Mesendoderm (in vitro differentiated cells): Measurements from ENCODE around the gene KRT6A.

Source experiments
- DNase-seq: peaks from one replicate; pipeline ENCODE4 v3.0.0; 2013
- H2AK5ac ChIP-seq: 2 replicates; pipeline ENCODE4 v1.6.1; 2013; ENCODE audit warnings: low read length, inconsistent platforms
- H2BK120ac ChIP-seq: 2 replicates; pipeline ENCODE4 v1.6.1; 2013; ENCODE audit warnings: low read depth, mild to moderate bottlenecking, low read length, moderate library complexity, mixed read lengths
- H2BK15ac ChIP-seq: replicated peaks from 2 replicates; pipeline ENCODE4 v1.6.1; 2013; ENCODE audit warnings: low read depth, mild to moderate bottlenecking, moderate library complexity
- H2BK5ac ChIP-seq: 2 replicates; pipeline ENCODE4 v1.6.1; 2013; ENCODE audit warnings: low read length, inconsistent platforms
- H3K18ac ChIP-seq: 2 replicates; pipeline ENCODE4 v1.6.1; 2013; ENCODE audit warnings: mild to moderate bottlenecking, low read length, mixed read lengths
- H3K23ac ChIP-seq: one replicate; pipeline ENCODE4 v1.6.1; 2013; ENCODE audit warnings: low read length
- H3K27ac ChIP-seq: 2 replicates; pipeline ENCODE4 v1.5.1; 2013; ENCODE audit warnings: low read depth, mild to moderate bottlenecking, inconsistent platforms, low read length, moderate library complexity
- H3K27me3 ChIP-seq: 2 replicates; pipeline ENCODE4 v1.6.1; 2013; ENCODE audit warnings: low read length, control low read depth, mild to moderate bottlenecking, inconsistent platforms; ENCODE audit not compliant: insufficient read depth, poor library complexity
- H3K36me3 ChIP-seq: 2 replicates; pipeline ENCODE4 v1.6.1; 2013; ENCODE audit warnings: low read length, inconsistent platforms; ENCODE audit not compliant: control insufficient read depth, insufficient read depth
- H3K4ac ChIP-seq: one replicate; pipeline ENCODE4 v1.6.1; 2013; ENCODE audit warnings: low read depth, mild to moderate bottlenecking, low read length, moderate library complexity
- H3K4me1 ChIP-seq: 2 replicates; pipeline ENCODE4 v1.6.1; 2013; ENCODE audit warnings: low read depth, low read length, inconsistent platforms; ENCODE audit not compliant: control insufficient read depth
- H3K4me2 ChIP-seq: 2 replicates; pipeline ENCODE4 v1.6.1; 2013; ENCODE audit warnings: low read length
- H3K4me3 ChIP-seq: 2 replicates; pipeline ENCODE4 v1.5.1; 2013; ENCODE audit warnings: mild to moderate bottlenecking, low read length
- H3K56ac ChIP-seq: one replicate; pipeline ENCODE4 v1.6.1; 2013; ENCODE audit warnings: low read length
- H3K79me1 ChIP-seq: 2 replicates; pipeline ENCODE4 v1.6.1; 2013; ENCODE audit warnings: low read length, inconsistent platforms
- H3K79me2 ChIP-seq: 2 replicates; pipeline ENCODE4 v1.6.1; 2013; ENCODE audit warnings: mild to moderate bottlenecking, low read length; ENCODE audit not compliant: control insufficient read depth, insufficient read depth
- H3K9ac ChIP-seq: 2 replicates; pipeline ENCODE4 v1.6.1; 2013; ENCODE audit warnings: low read length, inconsistent platforms
- H4K5ac ChIP-seq: one replicate; pipeline ENCODE4 v1.6.1; 2013; ENCODE audit warnings: low read length
- H4K8ac ChIP-seq: one replicate; pipeline ENCODE4 v1.6.1; 2013; ENCODE audit warnings: low read depth, mild to moderate bottlenecking, control low read depth, low read length, moderate library complexity
- WGBS: extraction: QIAGEN DNeasy Blood & Tissue Kit; methylation state at CpG from one replicate; pipeline ENCODE4 v1.1.7; 2013; ENCODE audit warnings: low lambda C conversion rate, missing lambda C conversion rate; ENCODE audit not compliant: insufficient coverage; ENCODE audit errors: extremely low coverage; 5-methylcytosine and 5-hydroxymethylcytosine counted together

KRT6A gene

DNA sequence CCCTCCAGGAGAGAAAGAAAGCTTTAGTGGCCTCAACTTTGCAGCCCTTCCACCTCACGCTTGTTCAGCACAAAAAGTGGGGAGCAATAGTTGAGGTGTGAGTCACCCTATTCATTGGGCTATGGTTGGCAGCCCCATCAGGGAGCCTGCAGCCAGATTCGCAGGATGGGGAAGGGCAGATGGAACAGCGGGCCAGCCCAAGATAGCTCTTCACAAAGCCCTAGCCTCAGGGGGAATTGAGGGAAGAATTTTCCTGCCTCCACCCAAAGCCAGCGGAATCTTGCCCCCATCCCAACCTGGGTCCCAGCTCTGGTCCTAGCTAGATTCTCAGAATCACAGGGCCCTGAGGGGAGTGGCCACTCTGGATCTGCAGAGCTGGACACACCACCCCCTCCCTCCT is 30.8 kb upstream of the KRT6A start:
- no peak overlapping the region for H3K9ac ChIP-seq
- H3K79me2 ChIP-seq, result no peaks in the 10 kb centered on the region
- no peaks in the 10 kb centered on the region for H3K4me1 ChIP-seq
- H3K4ac ChIP-seq, result no peak overlapping the region
- no peak overlapping the region for H2BK15ac ChIP-seq
- DNase-seq, result no peak
- H3K23ac ChIP-seq, result no peak overlapping the region
- H4K8ac ChIP-seq, result no peak overlapping the region
- WGBS, result no CpG with 5 or more reads among the region's 4 CpGs
- no peak overlapping the region for H2AK5ac ChIP-seq
- no peak overlapping the region for H3K4me3 ChIP-seq
- no peak overlapping the region for H3K18ac ChIP-seq
- H3K36me3 ChIP-seq, result no peaks in the 10 kb centered on the region
- H3K4me2 ChIP-seq, result no peak overlapping the region
- no peak overlapping the region for H3K27ac ChIP-seq
- no peaks in the 10 kb centered on the region for H3K79me1 ChIP-seq
- no peak overlapping the region for H2BK120ac ChIP-seq
- H3K27me3 ChIP-seq, result no peaks in the 10 kb centered on the region
- H4K5ac ChIP-seq, result no peak overlapping the region
- H3K56ac ChIP-seq, result no peak overlapping the region
- H2BK5ac ChIP-seq, result no peak overlapping the region

DNA sequence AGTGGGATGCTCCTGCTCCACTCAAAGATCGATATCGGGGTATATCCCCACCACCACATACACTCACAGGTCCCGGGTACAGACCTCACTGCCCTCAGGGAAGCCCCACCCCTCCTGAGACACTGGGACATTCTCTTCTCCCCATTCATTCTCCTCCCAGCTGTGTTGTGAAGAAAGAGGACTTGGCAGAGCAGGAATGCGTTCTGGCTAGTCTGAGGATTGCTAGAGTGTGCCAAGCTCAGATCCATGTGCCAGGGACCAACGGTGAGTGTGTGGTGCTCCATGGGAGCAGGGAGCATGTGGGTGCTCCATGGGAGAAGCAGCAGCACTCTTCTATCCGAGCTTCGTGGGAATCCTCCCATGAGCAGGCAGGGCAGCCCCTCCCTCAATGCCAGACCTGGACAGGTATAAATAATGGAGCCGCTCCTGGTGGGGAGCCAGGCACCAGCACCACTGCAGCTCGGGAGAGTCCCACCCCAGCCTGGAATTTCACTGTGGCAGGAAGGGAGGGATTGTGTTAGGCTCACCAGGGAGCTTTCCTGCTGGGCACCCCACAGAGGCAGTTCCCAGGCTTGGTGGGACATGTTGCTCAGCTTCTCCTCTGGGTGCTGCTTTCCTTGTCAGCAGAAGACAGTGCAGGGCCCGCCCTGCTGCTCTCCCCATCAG is 29.4 kb upstream of the KRT6A start:
- no peak overlapping the region for H2BK5ac ChIP-seq
- H2BK120ac ChIP-seq, result no peak overlapping the region
- H3K9ac ChIP-seq, result no peak overlapping the region
- H3K4ac ChIP-seq, result no peak overlapping the region
- no peaks in the 10 kb centered on the region for H3K79me1 ChIP-seq
- H2AK5ac ChIP-seq, result no peak overlapping the region
- H3K23ac ChIP-seq, result no peak overlapping the region
- no peak overlapping the region for H3K18ac ChIP-seq
- no peaks in the 10 kb centered on the region for H3K27me3 ChIP-seq
- H3K4me1 ChIP-seq, result no peaks in the 10 kb centered on the region
- no peak overlapping the region for H3K56ac ChIP-seq
- no peaks in the 10 kb centered on the region for H3K79me2 ChIP-seq
- no peak overlapping the region for H2BK15ac ChIP-seq
- H3K27ac ChIP-seq, result no peak overlapping the region
- H3K4me2 ChIP-seq, result no peak overlapping the region
- no peak overlapping the region for H4K8ac ChIP-seq
- no CpG with 5 or more reads among the region's 10 CpGs for WGBS
- no peaks in the 10 kb centered on the region for H3K36me3 ChIP-seq
- H4K5ac ChIP-seq, result no peak overlapping the region
- no peak overlapping the region for H3K4me3 ChIP-seq
- DNase-seq, result no peak

DNA sequence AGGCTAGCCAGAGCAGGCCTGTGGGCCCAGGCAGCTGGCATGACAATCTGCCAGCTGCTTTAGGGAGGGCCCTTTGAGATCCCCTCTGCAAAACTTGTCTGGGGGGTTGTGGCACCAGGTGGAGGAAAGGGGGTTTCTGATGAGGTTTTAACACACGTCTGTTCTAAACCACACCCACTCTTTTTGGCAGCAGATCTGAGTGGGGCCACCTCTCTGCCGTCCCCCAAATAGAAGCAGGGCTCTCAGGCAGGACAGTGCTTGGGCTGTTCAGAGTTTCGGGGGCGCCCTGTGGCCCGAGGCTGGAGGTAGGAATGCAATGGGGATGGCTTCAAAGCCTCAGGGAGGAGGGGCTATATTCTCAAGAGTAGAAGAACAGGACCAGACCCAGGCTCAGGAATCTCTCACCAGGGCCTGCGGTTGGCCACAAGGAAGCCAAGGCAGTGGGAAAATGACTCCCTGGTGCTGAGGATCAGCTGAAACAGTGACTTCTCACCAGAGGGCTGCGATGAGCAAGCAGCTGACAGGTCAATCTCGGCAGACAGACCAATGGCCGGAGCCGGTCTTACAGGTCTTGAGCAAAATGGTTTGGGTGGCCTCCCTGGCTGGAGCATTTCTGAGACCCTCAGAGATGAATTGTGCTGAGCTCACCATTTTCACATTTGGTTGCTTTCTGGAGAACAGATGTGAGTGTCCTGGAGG is 28.7 kb upstream of the KRT6A start:
- Histone ChIP-seq H2AK5ac (no peak overlapping the region), H3K18ac (no peak overlapping the region), H2BK15ac (no peak overlapping the region), H3K56ac (no peak overlapping the region), H2BK120ac (no peak overlapping the region), H2BK5ac (no peak overlapping the region), H3K4ac (no peak overlapping the region), H4K5ac (no peak overlapping the region), H3K27me3 (no peaks in the 10 kb centered on the region), H3K79me1 (no peaks in the 10 kb centered on the region), H3K27ac (no peak overlapping the region), H3K36me3 (no peaks in the 10 kb centered on the region), H3K4me2 (no peak overlapping the region), H3K79me2 (no peaks in the 10 kb centered on the region), H3K9ac (no peak overlapping the region), H3K4me3 (no peak overlapping the region), H3K23ac (no peak overlapping the region), H4K8ac (no peak overlapping the region), H3K4me1 (no peaks in the 10 kb centered on the region)
- no CpG with 5 or more reads among the region's 10 CpGs for WGBS
- DNase-seq, result peak; percentile 80

DNA sequence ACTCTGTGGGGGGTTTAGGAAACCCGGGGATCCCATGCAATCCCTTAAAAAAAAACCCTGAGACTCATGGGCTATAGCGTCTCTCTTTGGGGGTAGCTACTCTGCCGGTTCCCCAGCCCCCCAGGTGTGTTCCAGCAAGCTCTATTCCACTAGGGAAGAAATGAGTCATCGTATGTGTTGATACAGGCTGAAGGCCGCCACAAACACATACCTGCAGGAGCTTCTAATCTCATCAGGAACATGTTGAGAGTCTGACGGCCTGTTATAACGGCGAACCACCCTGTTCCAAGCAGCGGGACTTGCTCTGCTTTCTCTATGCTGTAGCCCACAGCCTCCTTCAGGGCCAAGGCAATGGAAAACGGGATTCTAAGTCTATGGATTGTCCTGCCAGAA is 28.1 kb upstream of the KRT6A start:
- no peak overlapping the region for H3K56ac ChIP-seq
- no peaks in the 10 kb centered on the region for H3K27me3 ChIP-seq
- no peaks in the 10 kb centered on the region for H3K4me1 ChIP-seq
- DNase-seq, result peak; percentile 70
- H3K36me3 ChIP-seq, result no peaks in the 10 kb centered on the region
- no peaks in the 10 kb centered on the region for H3K79me1 ChIP-seq
- no peak overlapping the region for H3K4ac ChIP-seq
- no peak overlapping the region for H4K5ac ChIP-seq
- no CpG with 5 or more reads among the region's 10 CpGs for WGBS
- H2BK120ac ChIP-seq, result no peak overlapping the region
- H3K79me2 ChIP-seq, result no peaks in the 10 kb centered on the region
- no peak overlapping the region for H3K27ac ChIP-seq
- no peak overlapping the region for H4K8ac ChIP-seq
- no peak overlapping the region for H2BK15ac ChIP-seq
- no peak overlapping the region for H3K4me2 ChIP-seq
- H3K23ac ChIP-seq, result no peak overlapping the region
- H3K18ac ChIP-seq, result no peak overlapping the region
- H3K4me3 ChIP-seq, result no peak overlapping the region
- no peak overlapping the region for H2BK5ac ChIP-seq
- H3K9ac ChIP-seq, result no peak overlapping the region
- H2AK5ac ChIP-seq, result no peak overlapping the region

DNA sequence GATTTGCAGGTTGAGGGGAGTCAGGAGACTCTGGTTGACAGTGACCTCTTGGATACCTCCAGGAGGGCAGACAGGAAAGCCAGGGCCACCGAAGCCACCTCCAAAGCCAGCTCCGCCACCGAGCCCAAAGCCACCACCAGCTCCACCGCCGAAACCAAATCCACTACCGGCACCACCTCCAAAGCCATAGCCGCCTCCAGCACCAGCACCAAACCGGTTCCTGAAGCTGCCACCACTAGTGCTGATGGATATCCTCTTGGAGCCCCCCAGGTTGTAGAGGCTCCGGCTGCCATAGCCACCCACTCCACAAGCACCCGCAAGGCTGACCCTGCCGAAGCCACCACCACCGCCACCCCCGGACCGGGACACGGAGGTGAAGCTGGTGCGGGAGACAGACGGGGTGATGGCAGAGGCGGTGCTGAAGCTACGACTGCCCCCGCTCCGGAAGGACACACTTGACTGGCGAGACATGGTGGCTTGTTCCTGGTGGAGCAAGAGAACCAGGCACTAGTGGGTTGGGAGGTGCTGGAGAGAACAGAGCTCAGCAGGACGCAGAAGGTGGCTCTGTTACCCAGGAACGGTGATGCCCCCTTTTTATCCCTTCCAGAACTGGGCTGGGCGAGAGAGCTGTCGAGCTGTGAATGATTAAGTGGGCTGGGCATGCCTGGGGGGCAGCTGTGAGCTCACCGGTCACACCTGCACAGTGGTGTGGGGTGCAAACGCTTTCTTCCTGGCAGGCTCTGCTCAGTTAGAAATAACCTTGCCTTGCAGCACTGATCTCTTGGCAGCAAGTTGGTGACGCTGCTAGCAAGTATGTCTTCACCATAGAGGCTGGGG is 27.0 kb upstream of the KRT6A start, which contains the start of gene KRT5:
TSS of gene KRT5 (minus strand) at position 569 of the 837 bp plus-strand sequence. CDS start at position 471, 98 bp downstream.
- no peaks in the 10 kb centered on the region for H3K4me1 ChIP-seq
- no peak within 1 kb of the TSS for H3K9ac ChIP-seq
- H4K8ac ChIP-seq, result no peak within 1 kb of the TSS
- no peak within 1 kb of the TSS for H2BK15ac ChIP-seq
- no peaks in the 10 kb centered on the region for H3K27me3 ChIP-seq
- no peak within 1 kb of the TSS for H2AK5ac ChIP-seq
- no peak within 1 kb of the TSS for H3K4ac ChIP-seq
- no peak within 1 kb of the TSS for H3K4me2 ChIP-seq
- no peak within 1 kb of the TSS for H2BK120ac ChIP-seq
- no peak within 1 kb of the TSS for H2BK5ac ChIP-seq
- no peak within 1 kb of the TSS for H4K5ac ChIP-seq
- no peaks in the 10 kb centered on the region for H3K36me3 ChIP-seq
- no peak within 1 kb of the TSS for H3K56ac ChIP-seq
- no peak within 1 kb of the TSS for H3K18ac ChIP-seq
- H3K23ac ChIP-seq, result peak within 1 kb of the TSS; percentile 24
- DNase-seq, result no peak
- H3K4me3 ChIP-seq, result no peak within 1 kb of the TSS
- no peak within 1 kb of the TSS for H3K27ac ChIP-seq
- H3K79me2 ChIP-seq, result no peaks in the 10 kb centered on the region
- WGBS, result no CpG with 5 or more reads among the region's 29 CpGs
- no peaks in the 10 kb centered on the region for H3K79me1 ChIP-seq
